VCaP (cell line): ENCODE measurements around the gene PSORS1C1.

Source experiments
- H3K27ac ChIP-seq: fragments of 450-650 bp; 2 replicates; pipeline ENCODE4 v1.5.1; 2017
- CTCF ChIP-seq: fragments of 450-650 bp; conservative IDR thresholded peaks from 2 replicates; pipeline ENCODE4 v1.5.1; 2017; ENCODE audit warnings: mild to moderate bottlenecking, moderate library complexity

The PSORS1C1 gene

GRCh38 chr6:31076611-31077010 lies 38.0 kb upstream of the PSORS1C1 start:
- no peak for TF ChIP-seq CTCF

GRCh38 chr6:31079656-31080261 lies 34.8 kb upstream of the PSORS1C1 start:
- H3K27ac ChIP-seq: peak overlapping the region; percentile 55; the same call in 1 of the 2 replicates
- TF ChIP-seq CTCF: peak; percentile 92

More at GRCh38 chr6:31076611-31077010, 38.0 kb upstream of the PSORS1C1 start:
- peak overlapping the region; percentile 85 for H3K27ac ChIP-seq

- no peak overlapping the region for H3K27ac ChIP-seq
- no peak for TF ChIP-seq CTCF
These were observed 32.7 kb upstream of the PSORS1C1 start for GRCh38 chr6:31081872-31082271.

GRCh38 chr6:31083742-31084354 lies 30.8 kb upstream of the PSORS1C1 start:
- H3K27ac ChIP-seq: no peak overlapping the region
- TF ChIP-seq CTCF: 0 out of 2 replicates have a peak, but pooled peaks have one; percentile 17

GRCh38 chr6:31086788-31087440 lies 27.7 kb upstream of the PSORS1C1 start:
- peak overlapping the region; percentile 24; the same call in 1 of the 2 replicates for H3K27ac ChIP-seq
- no peak for TF ChIP-seq CTCF

- peak; percentile 79 for TF ChIP-seq CTCF
- peak overlapping the region; percentile 24; the same call in 1 of the 2 replicates for H3K27ac ChIP-seq
These were observed 27.0 kb upstream of the PSORS1C1 start for GRCh38 chr6:31087494-31088089.

GRCh38 chr6:31090275-31090972 lies 24.2 kb upstream of the PSORS1C1 start:
- TF ChIP-seq CTCF: no peak
- H3K27ac ChIP-seq: no peak overlapping the region
